ENCODE results near the gene APP.

The APP gene

GRCh38 chr21:25905126-25905525 is 265.4 kb downstream of the APP start:
- no peak for DNase-seq (ENCODE audit: low read depth in 2 of 2)

- no peak for DNase-seq (ENCODE audit: low read depth in 2 of 2)
These were observed 266.4 kb downstream of the APP start for GRCh38 chr21:25904044-25904695.

GRCh38 chr21:25903607-25904006 is 267.0 kb downstream of the APP start:
- no peak for DNase-seq (ENCODE audit: low read depth in 2 of 2)

- no peak for DNase-seq (ENCODE audit: low read depth in 2 of 2)
These were observed 269.1 kb downstream of the APP start for GRCh38 chr21:25901330-25901979.

- DNase-seq (ENCODE audit: low read depth in 2 of 2), result no peak
These were observed 271.9 kb downstream of the APP start for GRCh38 chr21:25898671-25899070.

GRCh38 chr21:25897383-25897782 is 273.2 kb downstream of the APP start:
- DNase-seq (ENCODE audit: low read depth in 2 of 2), result no peak

- DNase-seq (ENCODE audit: low read depth in 2 of 2), result no peak
These were observed 274.0 kb downstream of the APP start for GRCh38 chr21:25896501-25897056.

GRCh38 chr21:25895565-25896205 is 274.9 kb downstream of the APP start:
- no peak for DNase-seq (ENCODE audit: low read depth in 2 of 2)

- no peak for DNase-seq (ENCODE audit: low read depth in 2 of 2)
These were observed 277.4 kb downstream of the APP start for GRCh38 chr21:25893191-25893590.

GRCh38 chr21:25891596-25891995 is 279.0 kb downstream of the APP start:
- no peak for DNase-seq (ENCODE audit: low read depth in 2 of 2)

GRCh38 chr21:25890001-25890400 is 280.6 kb downstream of the APP start:
- DNase-seq (ENCODE audit: low read depth in 2 of 2), result no peak

- DNase-seq (ENCODE audit: low read depth in 2 of 2), result no peak
These were observed 281.9 kb downstream of the APP start for GRCh38 chr21:25888711-25889110.

- no peak for DNase-seq (ENCODE audit: low read depth in 2 of 2)
These were observed 282.8 kb downstream of the APP start for GRCh38 chr21:25887646-25888306.

- DNase-seq (ENCODE audit: low read depth in 2 of 2), result no peak
These were observed 283.4 kb downstream of the APP start for GRCh38 chr21:25887166-25887565.

GRCh38 chr21:25885880-25886279 is 284.7 kb downstream of the APP start:
- no peak for DNase-seq (ENCODE audit: low read depth in 2 of 2)

- DNase-seq (ENCODE audit: low read depth in 2 of 2), result no peak
These were observed 285.2 kb downstream of the APP start for GRCh38 chr21:25885405-25885804.

GRCh38 chr21:25884311-25884710 is 286.3 kb downstream of the APP start:
- DNase-seq (ENCODE audit: low read depth in 2 of 2), result no peak

GRCh38 chr21:25881524-25882376 is 288.8 kb downstream of the APP start:
- peak; percentile 9 to 23 for DNase-seq (ENCODE audit: low read depth in 2 of 2)

GRCh38 chr21:25879203-25879602 is 291.4 kb downstream of the APP start:
- DNase-seq (ENCODE audit: low read depth in 2 of 2), result no peak

GRCh38 chr21:25878344-25878743 is 292.2 kb downstream of the APP start:
- DNase-seq (ENCODE audit: low read depth in 2 of 2), result no peak

- DNase-seq (ENCODE audit: low read depth in 2 of 2), result no peak
These were observed 298.3 kb downstream of the APP start for GRCh38 chr21:25872271-25872670.
